Astrocyte (in vitro differentiated cells and primary cell): Measurements from ENCODE around the gene CCK. TPM values are rescaled to one million over a fixed set of nuclear protein-coding genes. Genes with fewer than 3 reads are reported as not detected.

Experiments used
- DNase-seq: peaks from one replicate; pipeline ENCODE4 v3.0.0-alpha.2; 2010; ENCODE audit warnings: low read depth
- FAIRE-seq: peaks from 2 replicates; lab custom pipeline; 2011; peaks lifted over from hg19 to GRCh38; lab: Jason Lieb, UNC
- H2AFZ ChIP-seq: 2 replicates; pipeline ENCODE4 v1.6.0; 2012; ENCODE audit warnings: low read depth, low read length, inconsistent platforms
- H3K27ac ChIP-seq: 2 replicates; pipeline ENCODE4 v1.5.1; 2011; ENCODE audit warnings: low read depth, low read length, inconsistent platforms
- H3K27me3 ChIP-seq: 2 replicates; pipeline ENCODE4 v1.6.0; 2011; ENCODE audit warnings: low read length, inconsistent platforms; ENCODE audit not compliant: insufficient read depth
- H3K36me3 ChIP-seq: 2 replicates; pipeline ENCODE4 v1.5.1; 2011; ENCODE audit warnings: low read length, inconsistent platforms; ENCODE audit not compliant: insufficient read depth
- H3K4me1 ChIP-seq: 2 replicates; pipeline ENCODE4 v1.5.1; 2011; ENCODE audit warnings: low read length, inconsistent platforms; ENCODE audit not compliant: insufficient read depth
- H3K4me2 ChIP-seq: 2 replicates; pipeline ENCODE4 v1.6.0; 2012; ENCODE audit warnings: low read length, inconsistent platforms
- H3K4me3 ChIP-seq: 2 replicates; pipeline ENCODE4 v1.5.1; 2011; ENCODE audit warnings: low read depth, mild to moderate bottlenecking, low read length, inconsistent platforms; ENCODE audit not compliant: insufficient read depth
- H3K79me2 ChIP-seq: 2 replicates; pipeline ENCODE4 v1.6.0; 2012; ENCODE audit warnings: mild to moderate bottlenecking, low read length, inconsistent platforms; ENCODE audit not compliant: insufficient read depth
- H3K9ac ChIP-seq: 2 replicates; pipeline ENCODE4 v1.6.0; 2012; ENCODE audit warnings: mild to moderate bottlenecking, low read length, inconsistent platforms
- H3K9me3 ChIP-seq: 2 replicates; pipeline ENCODE4 v1.5.1; 2012; ENCODE audit warnings: low read depth, mild to moderate bottlenecking, low read length, inconsistent platforms; ENCODE audit not compliant: insufficient read depth
- H4K20me1 ChIP-seq: 2 replicates; pipeline ENCODE4 v1.6.0; 2012; ENCODE audit warnings: low read length, inconsistent platforms; ENCODE audit not compliant: insufficient read depth
- H3K27ac Mint-ChIP-seq: one replicate; pipeline ENCODE4 v1.8.0; 2021; ENCODE audit warnings: mild to moderate bottlenecking, mixed read lengths; ENCODE audit not compliant: unreplicated experiment
- H3K27me3 Mint-ChIP-seq: one replicate; pipeline ENCODE4 v1.8.0; 2021; ENCODE audit warnings: low read depth, mixed read lengths; ENCODE audit not compliant: unreplicated experiment
- H3K36me3 Mint-ChIP-seq: one replicate; pipeline ENCODE4 v1.8.0; 2021; ENCODE audit warnings: low read depth, mixed read lengths; ENCODE audit not compliant: unreplicated experiment
- H3K4me1 Mint-ChIP-seq: one replicate; pipeline ENCODE4 v1.8.0; 2021; ENCODE audit warnings: low read depth, mixed read lengths; ENCODE audit not compliant: unreplicated experiment
- H3K4me3 Mint-ChIP-seq: one replicate; pipeline ENCODE4 v1.8.0; 2021; ENCODE audit warnings: mild to moderate bottlenecking, moderate library complexity, mixed read lengths; ENCODE audit not compliant: unreplicated experiment
- H3K9me3 Mint-ChIP-seq: one replicate; pipeline ENCODE4 v1.8.0; 2021; ENCODE audit warnings: mild to moderate bottlenecking, mixed read lengths; ENCODE audit not compliant: unreplicated experiment
- EZH2 ChIP-seq: IDR thresholded peaks from 2 replicates; pipeline ENCODE4 v1.6.1; 2012; ENCODE audit warnings: mild to moderate bottlenecking, low read length, inconsistent platforms; ENCODE audit not compliant: insufficient read depth
- total RNA-seq: library from RNA; stranded (reverse); gene quantifications from 2 replicates; pipeline ENCODE4 v1.2.1, GENCODE V29; 2021
- TF ChIP-seq, protein P1 (sequence below): IDR thresholded peaks from 2 replicates; pipeline ENCODE4 v1.5.1; 2011; ENCODE audit warnings: low read depth, mild to moderate bottlenecking, inconsistent platforms, low read length, moderate library complexity; ENCODE audit not compliant: insufficient read depth

Gene CCK
- total RNA-seq, 1 donor from 2014 or later, result not detected

DNA sequence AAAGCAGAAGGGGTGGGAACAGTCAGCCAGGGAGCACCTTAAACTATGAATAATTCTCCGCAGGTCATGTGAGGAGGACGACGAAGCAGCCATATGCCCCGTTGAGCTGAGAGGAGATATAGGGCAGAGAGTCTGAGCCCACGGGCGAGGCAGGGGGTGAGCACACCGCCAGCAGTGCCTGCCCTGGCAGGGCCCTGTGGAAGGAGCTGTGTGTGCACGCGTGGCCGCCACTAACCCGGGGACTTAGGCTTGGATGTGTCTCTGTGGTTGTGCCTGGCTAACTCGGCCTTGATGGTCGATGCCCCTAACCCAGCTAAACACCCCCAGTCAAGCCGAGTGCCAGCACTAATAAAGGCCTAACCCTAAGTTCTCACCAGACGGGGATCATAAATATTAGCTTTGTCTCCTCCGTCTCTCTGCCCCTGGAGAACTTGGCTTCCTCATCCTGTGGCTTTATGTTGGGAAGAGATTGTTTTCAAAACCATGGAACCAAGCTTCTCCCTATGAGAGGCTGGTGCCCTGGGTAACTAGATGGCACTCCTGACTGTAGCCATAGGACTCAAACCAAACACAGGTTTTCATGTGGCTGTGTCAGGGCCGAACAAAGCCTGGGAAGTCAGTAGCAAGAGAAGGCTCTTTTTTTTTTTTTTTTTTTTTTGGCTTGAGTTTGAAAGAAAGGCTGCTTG, 45.4 kb downstream of the CCK start:
- H2AFZ ChIP-seq, result no peak overlapping the region
- H3K27ac ChIP-seq, result no peak overlapping the region
- Mint-ChIP-seq H3K9me3 (no peaks in the 10 kb centered on the region), H3K27ac (no peak overlapping the region), H3K27me3 (no peaks in the 10 kb centered on the region), H3K4me1 (peaks cover 12% of the 10 kb centered on the region), H3K36me3 (peaks cover 16% of the 10 kb centered on the region), H3K4me3 (no peak overlapping the region)
- H3K27me3 ChIP-seq, result no peaks in the 10 kb centered on the region
- no peak for FAIRE-seq
- no peak overlapping the region for H3K9ac ChIP-seq
- DNase-seq, result no peak
- peaks cover 3% of the 10 kb centered on the region for H3K36me3 ChIP-seq
- TF ChIP-seq, protein P1, sequence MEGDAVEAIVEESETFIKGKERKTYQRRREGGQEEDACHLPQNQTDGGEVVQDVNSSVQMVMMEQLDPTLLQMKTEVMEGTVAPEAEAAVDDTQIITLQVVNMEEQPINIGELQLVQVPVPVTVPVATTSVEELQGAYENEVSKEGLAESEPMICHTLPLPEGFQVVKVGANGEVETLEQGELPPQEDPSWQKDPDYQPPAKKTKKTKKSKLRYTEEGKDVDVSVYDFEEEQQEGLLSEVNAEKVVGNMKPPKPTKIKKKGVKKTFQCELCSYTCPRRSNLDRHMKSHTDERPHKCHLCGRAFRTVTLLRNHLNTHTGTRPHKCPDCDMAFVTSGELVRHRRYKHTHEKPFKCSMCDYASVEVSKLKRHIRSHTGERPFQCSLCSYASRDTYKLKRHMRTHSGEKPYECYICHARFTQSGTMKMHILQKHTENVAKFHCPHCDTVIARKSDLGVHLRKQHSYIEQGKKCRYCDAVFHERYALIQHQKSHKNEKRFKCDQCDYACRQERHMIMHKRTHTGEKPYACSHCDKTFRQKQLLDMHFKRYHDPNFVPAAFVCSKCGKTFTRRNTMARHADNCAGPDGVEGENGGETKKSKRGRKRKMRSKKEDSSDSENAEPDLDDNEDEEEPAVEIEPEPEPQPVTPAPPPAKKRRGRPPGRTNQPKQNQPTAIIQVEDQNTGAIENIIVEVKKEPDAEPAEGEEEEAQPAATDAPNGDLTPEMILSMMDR, result no peak
- TF ChIP-seq EZH2, result no peak
- no peaks in the 10 kb centered on the region for H3K9me3 ChIP-seq
- H3K4me1 ChIP-seq, result no peaks in the 10 kb centered on the region
- H3K4me2 ChIP-seq, result no peak overlapping the region
- H4K20me1 ChIP-seq, result no peaks in the 10 kb centered on the region
- no peak overlapping the region for H3K4me3 ChIP-seq
- no peaks in the 10 kb centered on the region for H3K79me2 ChIP-seq

DNA sequence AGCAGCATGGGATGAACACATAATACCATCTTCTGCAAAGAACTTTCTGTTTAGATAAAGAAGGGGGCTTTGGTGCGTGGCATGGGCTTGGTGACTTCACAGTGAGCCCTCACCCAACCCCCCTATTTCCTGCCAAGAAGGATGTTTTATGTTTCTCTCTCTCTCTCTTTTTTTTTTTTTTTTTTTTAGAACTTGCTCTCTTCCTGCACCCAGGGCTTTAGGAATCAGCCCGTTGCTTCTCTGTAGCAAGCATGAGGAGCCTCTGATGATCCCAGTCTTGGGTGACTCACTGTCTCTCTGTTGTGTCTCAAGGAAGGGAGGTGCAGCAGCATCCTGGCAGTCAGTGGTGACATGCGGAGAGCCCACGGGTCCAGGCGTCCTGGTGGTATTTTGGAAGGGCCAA, 49.1 kb downstream of the CCK start:
- Mint-ChIP-seq H3K27ac (peak overlapping the region; percentile 78), H3K36me3 (peaks cover 11% of the 10 kb centered on the region), H3K4me3 (peak overlapping the region; percentile 60), H3K27me3 (no peaks in the 10 kb centered on the region), H3K9me3 (no peaks in the 10 kb centered on the region), H3K4me1 (peaks cover 36% of the 10 kb centered on the region)
- TF ChIP-seq, protein P1, result no peak
- no peak for TF ChIP-seq EZH2
- Histone ChIP-seq H3K4me3 (no peak overlapping the region), H3K9me3 (no peaks in the 10 kb centered on the region), H3K4me2 (peak overlapping the region; percentile 10), H3K79me2 (no peaks in the 10 kb centered on the region), H2AFZ (no peak overlapping the region), H3K36me3 (peaks cover 7% of the 10 kb centered on the region), H3K27me3 (no peaks in the 10 kb centered on the region), H3K4me1 (no peaks in the 10 kb centered on the region), H3K27ac (no peak overlapping the region), H4K20me1 (peaks cover 3% of the 10 kb centered on the region), H3K9ac (no peak overlapping the region)
- DNase-seq (no peak), FAIRE-seq (no peak)

DNA sequence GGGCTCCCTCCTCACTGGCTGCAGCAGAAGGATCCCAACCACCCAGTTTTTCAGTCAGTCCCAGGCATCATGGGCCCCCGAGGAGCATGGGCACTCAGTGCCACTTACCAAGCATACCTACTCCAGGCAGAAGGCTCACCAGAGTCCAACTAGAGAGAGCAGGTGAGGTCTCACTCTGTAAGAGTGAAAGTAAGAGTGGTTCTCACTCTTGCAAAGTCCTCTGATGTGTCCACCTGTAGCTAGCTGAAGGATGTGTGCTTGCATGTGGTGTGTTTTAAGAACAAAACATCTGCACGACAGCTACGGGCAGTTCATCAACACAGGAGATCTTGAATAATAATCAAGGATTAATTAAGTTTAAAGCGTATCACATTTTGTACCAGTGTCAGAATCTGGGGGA, 49.7 kb downstream of the CCK start:
- Histone ChIP-seq H3K4me1 (no peaks in the 10 kb centered on the region), H3K9me3 (no peaks in the 10 kb centered on the region), H4K20me1 (peaks cover 3% of the 10 kb centered on the region), H3K36me3 (peaks cover 7% of the 10 kb centered on the region), H3K4me2 (no peak overlapping the region), H2AFZ (no peak overlapping the region), H3K9ac (no peak overlapping the region), H3K4me3 (no peak overlapping the region), H3K79me2 (no peaks in the 10 kb centered on the region), H3K27ac (no peak overlapping the region), H3K27me3 (no peaks in the 10 kb centered on the region)
- TF ChIP-seq EZH2, result no peak
- TF ChIP-seq, protein P1, result no peak
- peaks cover 16% of the 10 kb centered on the region for H3K36me3 Mint-ChIP-seq
- H3K9me3 Mint-ChIP-seq, result no peaks in the 10 kb centered on the region
- DNase-seq (no peak), FAIRE-seq (no peak)
- H3K4me1 Mint-ChIP-seq, result peaks cover 36% of the 10 kb centered on the region
- H3K27me3 Mint-ChIP-seq, result no peaks in the 10 kb centered on the region
- no peak overlapping the region for H3K4me3 Mint-ChIP-seq
- peak overlapping the region; percentile 78 for H3K27ac Mint-ChIP-seq
